HG03095 (cell line): Measurements from ENCODE around the gene CD84.
A peak's percentile ranks its signal among the peaks of the same experiment; 100 is the strongest.
"Not testable (repeated sequence)": the region's sequence is repeated elsewhere in the genome, so short reads cannot be mapped to it uniquely, and the experiment has no call there.

Experiments used
- ATAC-seq: cut with Tn5 transposase; IDR thresholded peaks from one replicate; pipeline ENCODE4 v1.9.1; 2021; ENCODE audit warnings: moderate library complexity; ENCODE audit not compliant: unreplicated experiment

CD84 gene

GRCh38 chr1:160575112-160575664 lies 4.1 kb downstream of the CD84 start:
- no peak for ATAC-seq

GRCh38 chr1:160570840-160571239 lies 8.5 kb downstream of the CD84 start:
- ATAC-seq: no peak

GRCh38 chr1:160569806-160570205 lies 9.5 kb downstream of the CD84 start:
- no peak for ATAC-seq

GRCh38 chr1:160567858-160568682 lies 11.2 kb downstream of the CD84 start:
- no peak for ATAC-seq

GRCh38 chr1:160567341-160567740 lies 12.0 kb downstream of the CD84 start:
- ATAC-seq: no peak

- ATAC-seq: no peak
These were observed 13.7 kb downstream of the CD84 start for GRCh38 chr1:160565564-160565963.

- ATAC-seq: not testable (repeated sequence)
These were observed 16.1 kb downstream of the CD84 start for GRCh38 chr1:160563230-160563629.

GRCh38 chr1:160562745-160563144 lies 16.6 kb downstream of the CD84 start:
- ATAC-seq: not testable (repeated sequence)

GRCh38 chr1:160560806-160561205 lies 18.5 kb downstream of the CD84 start:
- ATAC-seq: no peak

GRCh38 chr1:160560045-160560705 lies 19.1 kb downstream of the CD84 start:
- no peak for ATAC-seq

GRCh38 chr1:160559437-160559836 lies 19.9 kb downstream of the CD84 start:
- not testable (repeated sequence) for ATAC-seq

- no peak for ATAC-seq
These were observed 20.5 kb downstream of the CD84 start for GRCh38 chr1:160558660-160559380.

- ATAC-seq: no peak
These were observed 25.5 kb downstream of the CD84 start for GRCh38 chr1:160553778-160554177.

- no peak for ATAC-seq
These were observed 26.9 kb downstream of the CD84 start for GRCh38 chr1:160552425-160552824.

GRCh38 chr1:160550572-160551034 lies 28.7 kb downstream of the CD84 start:
- no peak for ATAC-seq

- ATAC-seq: peak; percentile 13
These were observed 29.7 kb downstream of the CD84 start for GRCh38 chr1:160549665-160550006.

GRCh38 chr1:160548960-160549664 lies 30.2 kb downstream of the CD84 start:
- ATAC-seq: peak; percentile 47

- peak; percentile 36 for ATAC-seq
These were observed 31.1 kb downstream of the CD84 start for GRCh38 chr1:160548183-160548582.

- ATAC-seq: no peak
These were observed 31.9 kb downstream of the CD84 start for GRCh38 chr1:160547422-160547821.

GRCh38 chr1:160546942-160547341 lies 32.4 kb downstream of the CD84 start:
- no peak for ATAC-seq

GRCh38 chr1:160544647-160545046 lies 34.6 kb downstream of the CD84 start:
- no peak for ATAC-seq
